ENCODE measurements around the gene ATG16L1. TPM values are rescaled to one million over a fixed set of nuclear protein-coding genes. Genes with fewer than 3 reads are reported as not detected.

Gene ATG16L1
- total RNA-seq, 4 donors from 2014 or later, result 20.8 to 36.1 (median 35.9) TPM

DNA sequence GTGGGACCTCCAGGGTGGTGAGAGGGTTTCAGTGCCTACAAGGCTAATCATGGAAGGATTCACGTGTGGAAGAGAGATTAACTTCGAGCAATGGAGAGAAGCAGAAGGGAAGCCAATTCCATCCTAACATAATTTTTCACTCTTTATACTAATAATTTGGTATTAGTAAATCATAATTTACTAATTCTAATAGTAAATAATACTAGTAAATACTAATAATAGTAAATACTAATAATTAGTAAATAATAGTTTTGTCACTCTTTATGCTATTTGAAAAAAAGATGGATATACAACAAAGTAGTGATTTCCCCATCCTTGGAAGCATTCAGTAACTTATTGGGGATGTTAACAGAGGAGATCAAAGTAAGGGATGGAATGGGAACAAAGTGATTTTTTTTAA lies 49.8 kb downstream of the ATG16L1 start:
- Histone ChIP-seq H3K4me3 (no peak overlapping the region), H3K9me3 (no peaks in the 10 kb centered on the region), H3K27ac (no peak overlapping the region), H3K4me1 (no peaks in the 10 kb centered on the region), H3K27me3 (no peaks in the 10 kb centered on the region), H3K36me3 (peaks cover 0 to under 1% of the 10 kb centered on the region in 2 donors)
- ATAC-seq, result no peak
- no peak for TF ChIP-seq POLR2A (IDR thresholded peaks at IDR 0.05)
- TF ChIP-seq, protein P1, sequence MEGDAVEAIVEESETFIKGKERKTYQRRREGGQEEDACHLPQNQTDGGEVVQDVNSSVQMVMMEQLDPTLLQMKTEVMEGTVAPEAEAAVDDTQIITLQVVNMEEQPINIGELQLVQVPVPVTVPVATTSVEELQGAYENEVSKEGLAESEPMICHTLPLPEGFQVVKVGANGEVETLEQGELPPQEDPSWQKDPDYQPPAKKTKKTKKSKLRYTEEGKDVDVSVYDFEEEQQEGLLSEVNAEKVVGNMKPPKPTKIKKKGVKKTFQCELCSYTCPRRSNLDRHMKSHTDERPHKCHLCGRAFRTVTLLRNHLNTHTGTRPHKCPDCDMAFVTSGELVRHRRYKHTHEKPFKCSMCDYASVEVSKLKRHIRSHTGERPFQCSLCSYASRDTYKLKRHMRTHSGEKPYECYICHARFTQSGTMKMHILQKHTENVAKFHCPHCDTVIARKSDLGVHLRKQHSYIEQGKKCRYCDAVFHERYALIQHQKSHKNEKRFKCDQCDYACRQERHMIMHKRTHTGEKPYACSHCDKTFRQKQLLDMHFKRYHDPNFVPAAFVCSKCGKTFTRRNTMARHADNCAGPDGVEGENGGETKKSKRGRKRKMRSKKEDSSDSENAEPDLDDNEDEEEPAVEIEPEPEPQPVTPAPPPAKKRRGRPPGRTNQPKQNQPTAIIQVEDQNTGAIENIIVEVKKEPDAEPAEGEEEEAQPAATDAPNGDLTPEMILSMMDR (IDR thresholded peaks at IDR 0.05 in 4 of 5, conservative IDR thresholded peaks at IDR 0.05 in 1 of 5), result no peak
- in situ Hi-C loops (cut with MboI; ENCODE audit: low sequenced_read_pairs in 4 of 4) (no loop called here), intact Hi-C loops (cut with DNase I; ENCODE audit: low total_unique reads) (no loop called here)
- DNase-seq, result no peak

DNA sequence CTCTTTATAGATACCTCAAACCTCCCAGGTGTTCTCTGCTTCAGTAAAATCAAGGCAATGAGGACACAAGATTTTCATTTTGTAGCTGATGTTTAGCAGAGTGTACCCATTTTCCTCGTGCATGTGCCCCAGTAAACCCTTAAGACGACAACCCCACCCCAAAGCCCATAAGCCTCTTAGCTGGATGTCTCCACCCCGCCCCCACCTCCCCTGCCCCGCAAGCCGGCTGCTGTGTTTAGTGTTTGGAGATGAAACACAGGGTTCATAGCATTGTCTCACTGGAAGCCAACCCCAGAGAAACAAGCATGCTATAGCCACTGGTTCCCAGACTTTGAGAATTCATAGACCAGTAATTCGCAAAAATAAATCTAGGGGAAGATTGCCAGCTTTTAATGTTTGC lies 50.3 kb downstream of the ATG16L1 start:
- no peak for ATAC-seq
- intact Hi-C loops (cut with DNase I; ENCODE audit: low total_unique reads) (no loop called here), in situ Hi-C loops (cut with MboI; ENCODE audit: low sequenced_read_pairs in 4 of 4) (no loop called here)
- Histone ChIP-seq H3K4me3 (no peak overlapping the region), H3K27ac (no peak overlapping the region), H3K9me3 (no peaks in the 10 kb centered on the region), H3K4me1 (no peaks in the 10 kb centered on the region), H3K27me3 (no peaks in the 10 kb centered on the region), H3K36me3 (no peaks in the 10 kb centered on the region)
- TF ChIP-seq, protein P1 (IDR thresholded peaks at IDR 0.05 in 4 of 5, conservative IDR thresholded peaks at IDR 0.05 in 1 of 5), result no peak
- no peak for TF ChIP-seq POLR2A (IDR thresholded peaks at IDR 0.05)
- no peak for DNase-seq

DNA sequence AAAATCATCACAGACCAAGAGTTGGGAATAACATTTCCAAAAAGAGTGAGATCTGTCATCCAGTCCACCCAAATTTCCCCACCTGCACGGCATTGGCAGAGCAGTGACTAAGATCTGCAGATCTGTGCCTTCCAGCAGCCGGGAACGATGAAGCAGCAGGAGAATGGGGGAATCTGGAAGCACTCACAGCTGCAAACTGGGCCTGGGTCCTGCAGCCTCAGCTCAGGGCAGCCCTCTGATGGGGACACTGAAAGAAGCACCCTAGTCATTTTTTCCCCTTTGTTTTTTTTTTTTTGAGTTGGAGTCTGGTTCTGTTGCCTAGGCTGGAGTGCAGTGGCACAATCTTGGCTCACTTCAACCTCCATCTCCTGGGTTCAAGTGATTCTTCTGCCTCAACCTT lies 51.8 kb downstream of the ATG16L1 start:
- intact Hi-C loops (cut with DNase I; ENCODE audit: low total_unique reads) (no loop called here), in situ Hi-C loops (cut with MboI; ENCODE audit: low sequenced_read_pairs in 4 of 4) (no loop called here)
- ATAC-seq, result no peak
- TF ChIP-seq, protein P1 (IDR thresholded peaks at IDR 0.05 in 4 of 5, conservative IDR thresholded peaks at IDR 0.05 in 1 of 5), result no peak
- TF ChIP-seq POLR2A (IDR thresholded peaks at IDR 0.05), result no peak
- H3K27me3 ChIP-seq, result no peaks in the 10 kb centered on the region
- no peaks in the 10 kb centered on the region for H3K9me3 ChIP-seq
- H3K4me3 ChIP-seq, result no peak overlapping the region
- no peaks in the 10 kb centered on the region for H3K4me1 ChIP-seq
- no peak for DNase-seq
- H3K36me3 ChIP-seq, result no peaks in the 10 kb centered on the region
- H3K27ac ChIP-seq, result no peak overlapping the region

DNA sequence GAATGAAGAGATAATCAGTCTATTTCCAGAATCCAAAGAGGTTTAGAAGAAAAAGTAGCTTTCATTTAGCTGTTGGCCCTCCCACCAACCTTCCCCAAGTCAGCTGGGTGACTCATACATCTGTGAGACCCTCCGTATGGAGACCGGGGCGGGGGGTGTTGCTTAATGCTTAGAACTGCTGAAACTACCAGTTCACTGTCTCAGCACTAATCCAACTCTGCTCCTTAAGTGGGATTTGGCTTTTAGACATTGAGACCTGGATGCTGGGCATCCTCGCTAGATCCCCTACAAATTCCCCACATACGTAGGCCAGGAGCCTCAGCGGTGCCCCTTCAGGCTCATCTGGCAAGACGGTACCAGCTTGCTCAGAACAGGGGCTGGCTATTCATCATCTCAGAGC lies 56.1 kb downstream of the ATG16L1 start, which contains the start of gene SAG:
Gene SAG, plus strand, starts transcription at position 252 of the 400 bp plus-strand sequence. CDS start 1,374 bp downstream, outside the sequence.
- H3K4me1 ChIP-seq, result no peaks in the 10 kb centered on the region
- no peak within 1 kb of the TSS for H3K4me3 ChIP-seq
- H3K27ac ChIP-seq, result no peak within 1 kb of the TSS
- no peaks in the 10 kb centered on the region for H3K36me3 ChIP-seq
- H3K27me3 ChIP-seq, result no peaks in the 10 kb centered on the region
- TF ChIP-seq POLR2A (IDR thresholded peaks at IDR 0.05), result no peak
- TF ChIP-seq, protein P1 (IDR thresholded peaks at IDR 0.05 in 4 of 5, conservative IDR thresholded peaks at IDR 0.05 in 1 of 5), result no peak
- ATAC-seq (no peak), DNase-seq (no peak)
- intact Hi-C loops (cut with DNase I; ENCODE audit: low total_unique reads), result no loop called here
- no peaks in the 10 kb centered on the region for H3K9me3 ChIP-seq
- in situ Hi-C loops (cut with MboI; ENCODE audit: low sequenced_read_pairs in 4 of 4), result no loop called here

All from gastrocnemius medialis (tissue), 4 donors.